HL-60 (cell line): ENCODE data around the gene RBM6.

Source experiments
- CTCF ChIP-seq: IDR thresholded peaks from one replicate; pipeline ENCODE4 v1.5.1; 2011; ENCODE audit warnings: low read length, control low read depth, inconsistent platforms; ENCODE audit not compliant: insufficient read depth
- GABPA ChIP-seq: IDR thresholded peaks from 2 replicates; pipeline ENCODE4 v1.6.1; 2012; ENCODE audit warnings: low read depth
- POLR2AphosphoS5 ChIP-seq: IDR thresholded peaks from 2 replicates; pipeline ENCODE4 v1.6.1; 2012; ENCODE audit warnings: low read depth
- REST ChIP-seq: IDR thresholded peaks from 2 replicates; pipeline ENCODE4 v1.6.1; 2012; ENCODE audit warnings: low read depth; ENCODE audit not compliant: insufficient replicate concordance

GRCh38 chr3:50057756-50058155 lies 117.8 kb downstream of the RBM6 start:
- TF ChIP-seq CTCF = no peak
- TF ChIP-seq GABPA = no peak
- TF ChIP-seq POLR2AphosphoS5 = no peak
- TF ChIP-seq REST = no peak
